GM12875 (cell line): ENCODE measurements around the gene ZFPM1.

Experiments used
- H3K4me3 ChIP-seq: one replicate; pipeline ENCODE4 v1.5.1; 2011; ENCODE audit warnings: low read depth, low read length, control low read depth
- CTCF ChIP-seq: IDR thresholded peaks from 2 replicates; pipeline ENCODE4 v1.5.1; 2011; ENCODE audit warnings: low read depth, mild to moderate bottlenecking, control low read depth, inconsistent platforms, low read length, moderate library complexity, borderline replicate concordance; ENCODE audit not compliant: insufficient read depth

ZFPM1 gene

GRCh38 chr16:88519938-88520653 lies 67.0 kb downstream of the ZFPM1 start:
- TF ChIP-seq CTCF, result no peak
- no peak overlapping the region for H3K4me3 ChIP-seq

GRCh38 chr16:88521674-88522073 lies 68.6 kb downstream of the ZFPM1 start:
- no peak overlapping the region for H3K4me3 ChIP-seq
- no peak for TF ChIP-seq CTCF

- H3K4me3 ChIP-seq, result no peak overlapping the region
Observed at GRCh38 chr16:88522276-88522949, 69.3 kb downstream of the ZFPM1 start.

GRCh38 chr16:88523309-88524161 lies 70.5 kb downstream of the ZFPM1 start:
- TF ChIP-seq CTCF, result no peak
- H3K4me3 ChIP-seq, result no peak overlapping the region

More at GRCh38 chr16:88522276-88522949, 69.3 kb downstream of the ZFPM1 start:
- TF ChIP-seq CTCF, result no peak

- no peak for TF ChIP-seq CTCF
Observed at GRCh38 chr16:88524274-88524972, 71.3 kb downstream of the ZFPM1 start.

GRCh38 chr16:88524973-88525662 lies 72.0 kb downstream of the ZFPM1 start:
- no peak overlapping the region for H3K4me3 ChIP-seq

More at GRCh38 chr16:88524274-88524972, 71.3 kb downstream of the ZFPM1 start:
- H3K4me3 ChIP-seq, result no peak overlapping the region

More at GRCh38 chr16:88524973-88525662, 72.0 kb downstream of the ZFPM1 start:
- TF ChIP-seq CTCF, result no peak
